Activated B cell treated with CpG ODN at 0.5 μM for 24 hours (primary cell): ENCODE data around the gene E2F4. TPM values are rescaled to one million over a fixed set of nuclear protein-coding genes. Genes with fewer than 3 reads are reported as not detected.
A peak's percentile ranks its signal among the peaks of the same experiment; 100 is the strongest.

Source experiments
- ATAC-seq: fragments of 200-7000 bp; cut with Tn5 transposase; one replicate; pipeline ENCODE4 v1.10.0; 2021; ENCODE audit warnings: low read depth, mild to moderate bottlenecking, moderate library complexity
- CTCF ChIA-PET: fragments of 350-600 bp; sonication (Branson Sonifier 250); formaldehyde crosslinking; loops from one replicate; lab custom pipeline; 2021; ENCODE audit warnings: antibody characterized with exemption; lab: Charles Lee
- POLR2A ChIA-PET: fragments of 350-600 bp; sonication (Branson Sonifier 250); formaldehyde crosslinking; loops from one replicate; lab custom pipeline; 2021; ENCODE audit warnings: antibody characterized with exemption; lab: Charles Lee
- DNase-seq: peaks from one replicate; pipeline ENCODE4 v3.0.0; 2022
- H3K27ac Mint-ChIP-seq: one replicate; pipeline ENCODE4 v1.8.0; 2020; ENCODE audit warnings: mixed read lengths
- H3K27me3 Mint-ChIP-seq: one replicate; pipeline ENCODE4 v1.8.0; 2021; ENCODE audit warnings: mixed read lengths
- H3K36me3 Mint-ChIP-seq: one replicate; pipeline ENCODE4 v1.8.0; 2021; ENCODE audit warnings: low read depth, mixed read lengths
- H3K4me1 Mint-ChIP-seq: one replicate; pipeline ENCODE4 v1.8.0; 2021; ENCODE audit warnings: mixed read lengths
- H3K4me3 Mint-ChIP-seq: one replicate; pipeline ENCODE4 v1.8.0; 2020; ENCODE audit warnings: mild to moderate bottlenecking, mixed read lengths
- H3K9me3 Mint-ChIP-seq: one replicate; pipeline ENCODE4 v1.8.0; 2020; ENCODE audit warnings: mixed read lengths
- intact Hi-C: fragments of 100-400 bp; cut with micrococcal nuclease; formaldehyde crosslinking; loops from one replicate; pipeline ENCODE4 v1.15.1; 2024
- total RNA-seq: library from RNA; stranded (reverse); gene quantifications from 2 replicates; pipeline ENCODE4 v1.2.3, GENCODE V29; 2022
- TF ChIP-seq, protein P1 (sequence below): fragments of 200-600 bp; IDR thresholded peaks from one replicate; pipeline ENCODE4 v1.8.0; 2022; ENCODE audit warnings: antibody characterized with exemption, mild to moderate bottlenecking

Gene E2F4
- total RNA-seq, 1 donor from 2014 or later, result 128 TPM

GRCh38 chr16:67196881-67197280 is 4.9 kb downstream of the E2F4 start:
- Mint-ChIP-seq H3K27me3 (no peaks in the 10 kb centered on the region), H3K4me3 (no peak overlapping the region), H3K27ac (no peak overlapping the region), H3K4me1 (peaks cover 27% of the 10 kb centered on the region), H3K36me3 (peaks cover 71% of the 10 kb centered on the region), H3K9me3 (no peaks in the 10 kb centered on the region)
- ChIA-PET POLR2A (interaction anchor here (0.9 kb wide), 1 partner anchor 30 kb away, joined by 3 read pairs; the partner anchor contains the start of gene TMEM208), CTCF (no interaction called here)
- intact Hi-C loops, result no loop called here
- ATAC-seq (no peak), DNase-seq (no peak)
- TF ChIP-seq, protein P1, sequence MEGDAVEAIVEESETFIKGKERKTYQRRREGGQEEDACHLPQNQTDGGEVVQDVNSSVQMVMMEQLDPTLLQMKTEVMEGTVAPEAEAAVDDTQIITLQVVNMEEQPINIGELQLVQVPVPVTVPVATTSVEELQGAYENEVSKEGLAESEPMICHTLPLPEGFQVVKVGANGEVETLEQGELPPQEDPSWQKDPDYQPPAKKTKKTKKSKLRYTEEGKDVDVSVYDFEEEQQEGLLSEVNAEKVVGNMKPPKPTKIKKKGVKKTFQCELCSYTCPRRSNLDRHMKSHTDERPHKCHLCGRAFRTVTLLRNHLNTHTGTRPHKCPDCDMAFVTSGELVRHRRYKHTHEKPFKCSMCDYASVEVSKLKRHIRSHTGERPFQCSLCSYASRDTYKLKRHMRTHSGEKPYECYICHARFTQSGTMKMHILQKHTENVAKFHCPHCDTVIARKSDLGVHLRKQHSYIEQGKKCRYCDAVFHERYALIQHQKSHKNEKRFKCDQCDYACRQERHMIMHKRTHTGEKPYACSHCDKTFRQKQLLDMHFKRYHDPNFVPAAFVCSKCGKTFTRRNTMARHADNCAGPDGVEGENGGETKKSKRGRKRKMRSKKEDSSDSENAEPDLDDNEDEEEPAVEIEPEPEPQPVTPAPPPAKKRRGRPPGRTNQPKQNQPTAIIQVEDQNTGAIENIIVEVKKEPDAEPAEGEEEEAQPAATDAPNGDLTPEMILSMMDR, result no peak

DNA sequence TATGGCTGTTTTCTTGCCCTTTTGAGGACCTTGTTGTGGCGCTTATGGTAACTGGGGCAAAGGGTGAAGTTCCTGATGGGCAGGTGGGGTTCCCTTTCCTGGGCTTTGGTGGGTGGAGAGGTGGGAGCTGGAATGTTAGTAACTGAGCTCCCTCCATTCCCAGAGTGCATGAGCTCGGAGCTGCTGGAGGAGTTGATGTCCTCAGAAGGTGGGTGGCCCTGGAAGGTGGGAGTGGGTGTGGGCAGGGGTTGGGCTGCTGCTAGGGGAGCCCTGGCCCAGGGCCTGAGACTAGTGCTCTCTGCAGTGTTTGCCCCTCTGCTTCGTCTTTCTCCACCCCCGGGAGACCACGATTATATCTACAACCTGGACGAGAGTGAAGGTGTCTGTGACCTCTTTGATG is 5.7 kb downstream of the E2F4 start:
- Mint-ChIP-seq H3K27me3 (no peaks in the 10 kb centered on the region), H3K27ac (no peak overlapping the region), H3K9me3 (no peaks in the 10 kb centered on the region), H3K4me3 (no peak overlapping the region), H3K4me1 (peaks cover 22% of the 10 kb centered on the region), H3K36me3 (peaks cover 76% of the 10 kb centered on the region)
- intact Hi-C loops, result no loop called here
- no peak for DNase-seq
- no peak for ATAC-seq
- POLR2A ChIA-PET, result interaction anchor here (0.9 to 1.7 kb wide), 2 partner anchors 29 to 46 kb away, joined by 3 to 6 read pairs; partner anchors contain the start of gene TMEM208
- CTCF ChIA-PET, result interaction anchor here (0.9 to 1.5 kb wide), 2 partner anchors 14 to 29 kb away, joined by 3 to 5 read pairs; partner anchors contain the start of genes MATCAP1 and TMEM208
- TF ChIP-seq, protein P1, result no peak

DNA sequence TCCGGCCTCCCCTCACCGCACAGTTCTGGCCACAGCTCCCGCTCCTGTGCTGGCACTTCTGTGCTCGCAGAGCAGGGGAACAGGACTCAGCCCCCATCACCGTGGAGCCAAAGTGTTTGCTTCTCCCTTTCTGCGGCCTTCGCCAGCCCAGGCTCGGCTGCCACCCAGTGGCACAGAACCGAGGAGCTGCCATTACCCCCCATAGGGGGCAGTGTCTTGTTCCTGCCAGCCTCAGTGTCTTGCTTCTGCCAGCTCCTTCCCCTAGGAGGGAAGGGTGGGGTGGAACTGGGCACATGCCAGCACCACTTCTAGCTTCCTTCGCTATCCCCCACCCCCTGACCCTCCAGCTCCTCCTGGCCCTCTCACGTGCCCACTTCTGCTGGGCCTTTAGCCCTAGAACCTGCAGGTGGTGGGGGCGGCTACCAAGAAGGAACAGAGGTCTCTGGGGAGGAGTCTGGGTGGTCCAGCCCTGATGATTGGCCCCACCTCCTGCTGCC is 6.3 kb downstream of the E2F4 start:
- peaks cover 17% of the 10 kb centered on the region for H3K4me1 Mint-ChIP-seq
- CTCF ChIA-PET, result interaction anchor here (0.9 to 1.5 kb wide), 2 partner anchors 15 to 28 kb away, joined by 3 to 5 read pairs; partner anchors contain the start of genes MATCAP1 and TMEM208
- peaks cover 75% of the 10 kb centered on the region for H3K36me3 Mint-ChIP-seq
- H3K4me3 Mint-ChIP-seq, result no peak overlapping the region
- TF ChIP-seq, protein P1, result no peak
- no peak for DNase-seq
- H3K27ac Mint-ChIP-seq, result peak overlapping the region; percentile 65
- H3K27me3 Mint-ChIP-seq, result no peaks in the 10 kb centered on the region
- POLR2A ChIA-PET, result interaction anchor here (0.5 to 1.7 kb wide), 2 partner anchors 46 to 62 kb away, joined by 6 to 8 read pairs; no protein-coding TSS in a partner anchor
- intact Hi-C loops, result no loop called here
- H3K9me3 Mint-ChIP-seq, result no peaks in the 10 kb centered on the region
- peak; percentile 58 for ATAC-seq

DNA sequence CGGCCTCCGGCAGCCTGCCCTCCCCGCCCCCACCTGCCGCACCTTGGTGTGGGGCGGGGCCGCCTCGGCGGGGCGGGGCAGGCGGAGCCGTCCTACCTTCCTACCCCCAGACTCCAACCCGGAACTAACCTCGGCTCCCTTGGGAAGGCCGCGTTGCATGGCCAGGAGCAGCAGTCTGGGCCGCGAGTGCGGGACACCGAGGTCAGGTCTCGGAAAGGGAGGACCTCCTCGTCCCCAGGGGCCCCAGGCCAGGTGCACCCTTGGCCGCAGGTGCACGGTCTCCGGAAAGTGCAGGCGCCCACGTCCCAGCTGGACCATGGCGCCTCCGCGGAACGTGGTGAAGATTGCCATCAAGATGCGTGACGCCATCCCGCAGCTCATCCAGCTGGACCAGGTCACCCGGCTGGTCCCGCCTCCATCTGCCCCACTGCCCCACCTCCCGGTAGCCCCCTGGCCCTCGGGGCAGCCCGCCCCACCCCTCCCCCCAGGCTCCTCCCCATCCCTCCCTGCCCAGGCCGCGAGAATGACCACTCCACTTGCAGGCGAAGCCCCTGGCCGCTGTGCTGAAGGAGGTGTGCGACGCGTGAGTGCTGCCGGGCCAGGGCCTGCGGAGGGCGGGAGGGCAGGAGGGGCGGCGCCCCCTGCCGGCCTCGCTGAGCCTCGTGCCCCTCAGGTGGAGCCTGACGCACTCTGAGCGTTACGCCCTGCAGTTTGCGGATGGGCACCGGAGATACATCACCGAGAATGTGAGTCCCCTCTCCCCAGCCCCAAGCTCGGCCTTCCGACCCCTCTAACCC is 7.3 kb downstream of the E2F4 start, which contains the start of gene ELMO3:
TSS of gene ELMO3 (plus strand) at position 121 of the 797 bp plus-strand sequence. CDS start at position 317, 196 bp downstream.
- no peak for DNase-seq
- Mint-ChIP-seq H3K4me1 (peaks cover 8% of the 10 kb centered on the region), H3K4me3 (no peak within 1 kb of the TSS), H3K9me3 (no peaks in the 10 kb centered on the region), H3K36me3 (peaks cover 74% of the 10 kb centered on the region), H3K27ac (peak within 1 kb of the TSS; percentile 65), H3K27me3 (no peaks in the 10 kb centered on the region)
- peak; percentile 20 for ATAC-seq
- ChIA-PET POLR2A (interaction anchor here (0.6 to 1.7 kb wide), 2 partner anchors 45 to 151 kb away, joined by 6 read pairs; no protein-coding TSS in a partner anchor), CTCF (no interaction called here)
- TF ChIP-seq, protein P1, result no peak
- intact Hi-C loops, result no loop called here

GRCh38 chr16:67199808-67200198 is 7.8 kb downstream of the E2F4 start:
- H3K27ac Mint-ChIP-seq, result no peak overlapping the region
- ATAC-seq, result peak; percentile 27
- H3K27me3 Mint-ChIP-seq, result no peaks in the 10 kb centered on the region
- intact Hi-C loops, result no loop called here
- peaks cover 8% of the 10 kb centered on the region for H3K4me1 Mint-ChIP-seq
- TF ChIP-seq, protein P1, result no peak
- ChIA-PET POLR2A (interaction anchor here (0.6 kb wide), 1 partner anchor 151 kb away, joined by 6 read pairs; no protein-coding TSS in a partner anchor), CTCF (no interaction called here)
- DNase-seq, result no peak
- no peak overlapping the region for H3K4me3 Mint-ChIP-seq
- H3K36me3 Mint-ChIP-seq, result peaks cover 75% of the 10 kb centered on the region
- no peaks in the 10 kb centered on the region for H3K9me3 Mint-ChIP-seq
